MCF 10A (cell line): Measurements from ENCODE around the gene CDH15. TPM values are rescaled to one million over a fixed set of nuclear protein-coding genes. Genes with fewer than 3 reads are reported as not detected.

Experiments used
- BruUV-seq: library from RNA; stranded (reverse); fragments of 400-500 nt; replicated peaks from 2 replicates; lab custom pipeline; 2021; lab: Mats Ljungman, UMichigan
- CTCF ChIA-PET: fragments of 300-600 bp; sonication (Branson Sonifier 250); formaldehyde crosslinking; extraction: SDS; loops from one replicate; lab custom pipeline; 2021; ENCODE audit warnings: antibody characterized with exemption, inconsistent platforms; lab: Yijun Ruan, JAX
- POLR2A ChIA-PET: fragments of 300-600, 350-650 bp; sonication (Branson Sonifier 250); formaldehyde crosslinking; extraction: SDS; loops from one replicate; lab custom pipeline; 2020; ENCODE audit warnings: antibody characterized with exemption, inconsistent platforms; lab: Yijun Ruan, JAX
- DNase-seq: peaks from one replicate; pipeline ENCODE4 v3.0.0-alpha.2; 2018; ENCODE audit not compliant: unreplicated experiment
- H3K27ac Mint-ChIP-seq: one replicate; pipeline ENCODE4 v1.8.0; 2022; ENCODE audit warnings: mild to moderate bottlenecking, low read depth, mixed read lengths; ENCODE audit not compliant: unreplicated experiment
- H3K27me3 Mint-ChIP-seq: one replicate; pipeline ENCODE4 v1.8.0; 2022; ENCODE audit warnings: mixed read lengths; ENCODE audit not compliant: insufficient read depth, unreplicated experiment
- H3K36me3 Mint-ChIP-seq: one replicate; pipeline ENCODE4 v1.8.0; 2022; ENCODE audit warnings: mild to moderate bottlenecking, moderate library complexity, mixed read lengths; ENCODE audit not compliant: insufficient read depth, unreplicated experiment
- H3K4me1 Mint-ChIP-seq: one replicate; pipeline ENCODE4 v1.8.0; 2022; ENCODE audit warnings: mixed read lengths; ENCODE audit not compliant: insufficient read depth, unreplicated experiment
- H3K4me3 Mint-ChIP-seq: one replicate; pipeline ENCODE4 v1.8.0; 2022; ENCODE audit warnings: mild to moderate bottlenecking, moderate library complexity, mixed read lengths; ENCODE audit not compliant: unreplicated experiment
- H3K9me3 Mint-ChIP-seq: one replicate; pipeline ENCODE4 v1.8.0; 2022; ENCODE audit warnings: mixed read lengths; ENCODE audit not compliant: unreplicated experiment
- intact Hi-C: fragments of 100-400 bp; cut with micrococcal nuclease; formaldehyde crosslinking; loops from 2 replicates; pipeline ENCODE4 v1.14.1; 2022
- total RNA-seq: library from RNA; stranded (reverse); gene quantifications from 2 replicates; pipeline ENCODE4 v1.2.3, GENCODE V29; 2022
- TF ChIP-seq, protein P1 (sequence below): fragments of 200-600 bp; IDR thresholded peaks from one replicate; pipeline ENCODE4 v1.8.0; 2022; ENCODE audit warnings: antibody characterized with exemption, mild to moderate bottlenecking; ENCODE audit not compliant: unreplicated experiment

The CDH15 gene
- total RNA-seq, 1 experiment from 2014 or later, result not detected

DNA sequence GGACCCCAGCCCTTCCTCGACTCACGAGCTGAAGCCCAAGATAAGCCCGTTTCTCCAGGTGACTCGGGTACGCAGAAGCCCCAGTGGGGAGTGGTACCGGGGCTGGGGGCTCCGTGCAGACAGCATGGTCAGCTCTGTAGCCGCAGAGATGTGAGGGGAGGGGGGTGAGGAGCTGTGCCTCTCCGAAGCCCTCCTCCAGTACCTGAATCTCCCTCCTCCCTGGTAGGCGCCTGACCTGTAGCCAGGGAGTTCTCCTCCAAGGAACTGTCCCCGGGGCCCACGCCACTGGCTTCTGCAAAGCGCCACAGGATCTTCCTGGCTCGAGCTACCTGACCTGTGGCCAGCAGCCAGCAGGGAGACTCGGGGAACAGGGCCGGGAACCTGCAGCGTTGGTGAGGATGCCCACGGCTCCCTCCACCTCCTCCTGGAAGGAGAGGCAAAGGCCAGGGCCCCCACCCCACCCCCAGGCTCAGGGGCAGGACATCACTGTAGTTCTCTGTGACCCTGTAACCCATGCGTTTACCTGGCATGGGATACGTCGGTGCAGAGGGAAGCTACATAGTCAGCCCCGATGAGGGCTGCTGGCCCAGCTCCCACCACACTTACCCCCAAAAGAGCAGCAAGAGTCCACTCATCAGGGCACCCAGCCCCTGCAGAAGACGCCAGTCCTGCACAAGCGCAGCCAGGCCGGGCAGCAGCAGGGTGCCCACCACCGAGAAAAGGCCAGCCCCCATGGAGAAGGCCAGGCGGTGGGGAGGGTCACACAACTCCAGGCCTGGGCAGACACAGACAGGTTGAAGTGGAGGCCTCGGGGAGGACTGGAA, 27.1 kb downstream of the CDH15 start:
- TF ChIP-seq, protein P1, sequence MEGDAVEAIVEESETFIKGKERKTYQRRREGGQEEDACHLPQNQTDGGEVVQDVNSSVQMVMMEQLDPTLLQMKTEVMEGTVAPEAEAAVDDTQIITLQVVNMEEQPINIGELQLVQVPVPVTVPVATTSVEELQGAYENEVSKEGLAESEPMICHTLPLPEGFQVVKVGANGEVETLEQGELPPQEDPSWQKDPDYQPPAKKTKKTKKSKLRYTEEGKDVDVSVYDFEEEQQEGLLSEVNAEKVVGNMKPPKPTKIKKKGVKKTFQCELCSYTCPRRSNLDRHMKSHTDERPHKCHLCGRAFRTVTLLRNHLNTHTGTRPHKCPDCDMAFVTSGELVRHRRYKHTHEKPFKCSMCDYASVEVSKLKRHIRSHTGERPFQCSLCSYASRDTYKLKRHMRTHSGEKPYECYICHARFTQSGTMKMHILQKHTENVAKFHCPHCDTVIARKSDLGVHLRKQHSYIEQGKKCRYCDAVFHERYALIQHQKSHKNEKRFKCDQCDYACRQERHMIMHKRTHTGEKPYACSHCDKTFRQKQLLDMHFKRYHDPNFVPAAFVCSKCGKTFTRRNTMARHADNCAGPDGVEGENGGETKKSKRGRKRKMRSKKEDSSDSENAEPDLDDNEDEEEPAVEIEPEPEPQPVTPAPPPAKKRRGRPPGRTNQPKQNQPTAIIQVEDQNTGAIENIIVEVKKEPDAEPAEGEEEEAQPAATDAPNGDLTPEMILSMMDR, result no peak

DNA sequence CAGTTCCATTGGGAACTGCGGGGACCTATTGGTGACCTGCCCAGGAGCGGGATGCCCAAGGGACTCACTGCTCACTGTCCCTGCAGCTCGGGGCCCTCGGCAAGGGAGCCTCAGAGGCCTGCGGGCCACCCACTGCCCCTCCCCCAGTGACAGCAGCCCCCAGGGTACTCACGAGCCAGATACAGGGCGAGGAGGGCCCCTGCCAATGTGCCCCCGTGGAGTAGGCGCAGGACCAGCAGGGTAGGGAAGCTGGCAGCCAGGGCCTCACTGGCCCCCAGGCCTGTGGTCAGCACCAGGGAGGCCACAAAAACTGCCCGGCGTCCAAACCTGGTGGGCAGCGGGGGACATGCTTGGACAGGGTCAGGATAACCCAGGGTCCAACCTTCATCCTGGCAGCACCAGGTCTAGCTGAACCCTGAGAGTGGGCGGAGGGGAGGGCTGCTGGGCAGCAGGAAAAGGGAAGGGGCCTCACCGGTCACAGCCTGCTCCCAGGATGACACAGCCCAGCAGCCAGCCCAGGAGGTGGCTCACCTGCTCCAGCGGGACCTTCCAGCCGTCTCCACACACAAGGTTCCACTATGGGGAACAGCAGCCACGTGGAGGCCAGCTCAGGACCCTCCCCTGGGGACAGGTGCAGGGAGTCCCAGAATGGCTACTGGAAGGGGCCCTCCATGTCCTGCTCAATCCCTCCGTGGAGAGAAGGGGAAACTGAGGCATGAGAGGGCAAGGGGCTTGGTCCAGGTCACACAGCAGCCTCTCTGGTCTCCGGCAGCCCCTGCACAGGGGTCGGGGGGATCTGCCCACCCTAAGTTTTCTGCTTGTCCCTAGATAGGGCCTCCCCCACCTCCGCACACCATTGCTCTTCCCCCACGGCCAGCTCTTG, 27.9 kb downstream of the CDH15 start:
- Mint-ChIP-seq H3K4me3 (no peak overlapping the region), H3K27me3 (peaks cover 16% of the 10 kb centered on the region), H3K27ac (no peak overlapping the region), H3K36me3 (peaks cover 4% of the 10 kb centered on the region), H3K9me3 (no peaks in the 10 kb centered on the region), H3K4me1 (no peaks in the 10 kb centered on the region)
- ChIA-PET POLR2A (no interaction called here), CTCF (interaction anchor here (0.5 kb wide), 1 partner anchor 91 kb away, joined by 3 read pairs; no protein-coding TSS in a partner anchor)
- no peak for DNase-seq
- intact Hi-C loops, result no loop called here
- TF ChIP-seq, protein P1, result no peak
- BruUV-seq, result no TSS peak

More for the DNA sequence above, 27.1 kb downstream of the CDH15 start:
- POLR2A ChIA-PET, result no interaction called here
- intact Hi-C loops, result no loop called here
- Mint-ChIP-seq H3K36me3 (peaks cover 4% of the 10 kb centered on the region), H3K27me3 (peaks cover 15% of the 10 kb centered on the region), H3K4me3 (no peak overlapping the region), H3K4me1 (no peaks in the 10 kb centered on the region), H3K9me3 (no peaks in the 10 kb centered on the region), H3K27ac (no peak overlapping the region)
- no TSS peak for BruUV-seq
- CTCF ChIA-PET, result no interaction called here
- no peak for DNase-seq

DNA sequence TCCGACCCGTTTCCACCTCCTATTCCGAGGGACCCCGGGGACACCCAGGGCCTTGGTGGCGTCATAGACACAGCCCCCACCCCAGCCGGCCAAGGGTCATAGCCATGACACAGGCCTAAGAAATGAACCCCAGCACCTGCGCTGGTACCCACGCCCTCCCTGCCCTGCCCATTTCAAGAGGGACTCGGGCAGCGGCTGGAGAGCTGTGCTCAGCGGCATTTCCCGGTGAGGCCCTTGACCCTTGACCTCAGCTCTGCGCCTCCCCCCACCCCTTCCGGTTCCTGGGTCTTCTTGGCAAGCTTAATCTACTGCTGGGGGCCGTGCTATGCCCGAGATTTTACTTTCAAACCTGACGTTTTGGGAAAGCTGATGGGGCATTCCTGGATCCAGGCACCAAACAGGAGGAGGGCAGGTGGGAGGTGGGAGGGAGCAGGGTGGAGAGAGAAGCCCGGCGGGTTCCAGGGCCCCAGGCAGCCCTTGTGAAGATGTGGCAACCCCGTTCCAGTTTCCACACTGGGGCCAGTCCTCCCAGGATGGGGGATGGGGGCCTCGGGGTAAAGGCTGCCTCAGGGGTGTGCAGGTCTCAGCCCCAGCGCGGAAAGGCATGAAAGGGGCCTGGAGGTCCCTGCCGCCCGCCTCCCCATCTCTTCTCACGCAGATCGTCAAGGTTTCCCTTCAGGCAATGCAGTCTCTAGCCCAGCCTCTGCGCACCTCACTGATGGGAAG, 28.7 kb downstream of the CDH15 start, which contains the start of gene SLC22A31:
SLC22A31 (minus strand) TSS at position 414 of the 726 bp plus-strand sequence; CDS start at position 378, 36 bp downstream.
- ChIA-PET CTCF (interaction anchor here (0.5 kb wide), 1 partner anchor 91 kb away, joined by 3 read pairs; no protein-coding TSS in a partner anchor), POLR2A (no interaction called here)
- DNase-seq, result no peak
- no TSS peak for BruUV-seq
- H3K27me3 Mint-ChIP-seq, result peaks cover 16% of the 10 kb centered on the region
- no peak within 1 kb of the TSS for H3K4me3 Mint-ChIP-seq
- intact Hi-C loops, result no loop called here
- peaks cover 4% of the 10 kb centered on the region for H3K36me3 Mint-ChIP-seq
- H3K27ac Mint-ChIP-seq, result no peak within 1 kb of the TSS
- TF ChIP-seq, protein P1, result no peak
- H3K9me3 Mint-ChIP-seq, result no peaks in the 10 kb centered on the region
- H3K4me1 Mint-ChIP-seq, result no peaks in the 10 kb centered on the region
